Erythroblast (primary cell): ENCODE measurements around the gene RBM42.

Experiments
- GATA1 ChIP-seq: IDR thresholded peaks from 2 replicates; pipeline ENCODE4 v1.6.1; 2011; ENCODE audit warnings: low read depth, mild to moderate bottlenecking, control low read depth, low read length, moderate library complexity
- POLR2A ChIP-seq: IDR thresholded peaks from 2 replicates; pipeline ENCODE4 v1.6.1; 2011; ENCODE audit warnings: mild to moderate bottlenecking, low read length

DNA sequence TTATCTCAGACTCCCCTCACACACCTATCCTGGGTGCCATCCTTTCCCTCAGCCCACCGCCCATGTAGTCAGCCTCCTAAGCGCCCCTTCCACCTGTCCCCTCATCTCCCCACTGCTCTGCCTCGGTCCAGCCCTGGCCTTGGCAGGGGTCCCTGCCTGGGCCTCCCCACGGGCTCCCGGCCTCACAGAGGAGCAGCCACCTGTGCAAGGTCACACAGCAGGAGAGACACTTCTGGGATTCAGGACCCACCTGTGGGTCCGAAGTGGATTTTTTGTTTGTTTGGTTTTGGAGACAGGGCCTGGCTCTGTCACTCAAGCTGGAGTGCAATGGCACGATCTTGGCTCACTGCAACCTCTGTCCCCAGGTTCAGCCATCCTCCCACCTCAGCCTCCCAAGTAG is 36.8 kb downstream of the RBM42 start:
- TF ChIP-seq POLR2A, result no peak
- TF ChIP-seq GATA1, result no peak
